GM19043 (cell line): ENCODE data around the gene GDPD3.

ENCODE experiments used
- ATAC-seq: cut with Tn5 transposase; IDR thresholded peaks from one replicate; pipeline ENCODE4 v1.9.1; 2021; ENCODE audit warnings: low read depth; ENCODE audit not compliant: unreplicated experiment

GDPD3 gene

GRCh38 chr16:30113031-30113710 lies at the start of gene GDPD3:
TSS of gene GDPD3 (minus strand) at chr16:30113537. CDS start at chr16:30113478, 59 bp downstream.
- ATAC-seq = no peak

- ATAC-seq = no peak
Observed at GRCh38 chr16:30157214-30157613, 43.9 kb upstream of the GDPD3 start.

- ATAC-seq = no peak
Observed at GRCh38 chr16:30155188-30155587, 41.9 kb upstream of the GDPD3 start.

GRCh38 chr16:30152517-30152916 lies 39.2 kb upstream of the GDPD3 start:
- no peak for ATAC-seq

GRCh38 chr16:30151091-30151490 lies 37.8 kb upstream of the GDPD3 start:
- no peak for ATAC-seq

GRCh38 chr16:30149250-30149930 lies 36.1 kb upstream of the GDPD3 start:
- ATAC-seq = no peak

- ATAC-seq = no peak
Observed at GRCh38 chr16:30147843-30148510, 34.6 kb upstream of the GDPD3 start.

GRCh38 chr16:30145657-30146056 lies 32.3 kb upstream of the GDPD3 start:
- ATAC-seq = no peak

GRCh38 chr16:30144917-30145316 lies 31.6 kb upstream of the GDPD3 start:
- no peak for ATAC-seq

- ATAC-seq = no peak
Observed at GRCh38 chr16:30144017-30144416, 30.7 kb upstream of the GDPD3 start.

GRCh38 chr16:30143347-30143702 lies 30.0 kb upstream of the GDPD3 start:
- ATAC-seq = no peak

GRCh38 chr16:30142672-30143346 lies 29.5 kb upstream of the GDPD3 start:
- no peak for ATAC-seq

GRCh38 chr16:30141750-30142149 lies 28.4 kb upstream of the GDPD3 start:
- no peak for ATAC-seq

- no peak for ATAC-seq
Observed at GRCh38 chr16:30139583-30140481, 26.5 kb upstream of the GDPD3 start.

- no peak for ATAC-seq
Observed at GRCh38 chr16:30137897-30138296, 24.6 kb upstream of the GDPD3 start.

GRCh38 chr16:30136971-30137605 lies 23.8 kb upstream of the GDPD3 start:
- ATAC-seq = no peak

GRCh38 chr16:30132591-30132990 lies 19.3 kb upstream of the GDPD3 start:
- ATAC-seq = no peak

GRCh38 chr16:30131869-30132475 lies 18.6 kb upstream of the GDPD3 start:
- ATAC-seq = no peak

GRCh38 chr16:30127993-30128392 lies 14.7 kb upstream of the GDPD3 start:
- no peak for ATAC-seq
